Measurements from ENCODE around the gene PLCE1.

GRCh38 chr10:93973748-93974445 is 19.8 kb upstream of the PLCE1 start:
- no peak for TF ChIP-seq EZH2 (optimal IDR thresholded peaks at IDR 0.05; ENCODE audit: low read depth, low read length)
- no peak for TF ChIP-seq CTCF (IDR thresholded peaks at IDR 0.05; ENCODE audit: low read length)
- TF ChIP-seq EZH2phosphoT487 (IDR thresholded peaks at IDR 0.05; ENCODE audit: low read length), result no peak

Measured in MM.1S (cell line).